Measurements from ENCODE around the gene SARS1.

SARS1 gene

DNA sequence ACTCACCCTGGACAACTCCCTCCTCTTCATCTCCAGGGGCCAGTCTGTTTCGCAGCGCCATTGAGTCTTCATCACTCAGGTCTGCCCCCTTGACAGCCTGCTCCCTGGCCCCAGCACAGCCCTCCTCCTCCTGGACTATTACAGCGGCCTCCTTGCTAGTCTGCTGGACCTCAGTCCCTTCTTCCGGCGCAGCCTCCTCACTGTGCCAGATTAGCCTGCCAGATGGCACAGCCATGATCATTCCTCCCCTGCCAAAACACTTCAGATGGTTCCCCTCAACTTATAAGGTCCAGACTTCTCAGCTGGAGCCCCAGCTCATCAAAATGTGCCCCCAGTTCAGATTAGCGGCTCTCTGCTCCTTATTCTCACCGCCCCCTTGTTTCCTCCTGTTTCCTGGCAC lies 28.7 kb downstream of the SARS1 start:
- in situ Hi-C loops (cut with MboI; ENCODE audit: low sequenced_read_pairs, unreplicated experiment), result no loop called here
- DNase-seq (ENCODE audit: low spot score), result no peak
- TF ChIP-seq, protein P1, sequence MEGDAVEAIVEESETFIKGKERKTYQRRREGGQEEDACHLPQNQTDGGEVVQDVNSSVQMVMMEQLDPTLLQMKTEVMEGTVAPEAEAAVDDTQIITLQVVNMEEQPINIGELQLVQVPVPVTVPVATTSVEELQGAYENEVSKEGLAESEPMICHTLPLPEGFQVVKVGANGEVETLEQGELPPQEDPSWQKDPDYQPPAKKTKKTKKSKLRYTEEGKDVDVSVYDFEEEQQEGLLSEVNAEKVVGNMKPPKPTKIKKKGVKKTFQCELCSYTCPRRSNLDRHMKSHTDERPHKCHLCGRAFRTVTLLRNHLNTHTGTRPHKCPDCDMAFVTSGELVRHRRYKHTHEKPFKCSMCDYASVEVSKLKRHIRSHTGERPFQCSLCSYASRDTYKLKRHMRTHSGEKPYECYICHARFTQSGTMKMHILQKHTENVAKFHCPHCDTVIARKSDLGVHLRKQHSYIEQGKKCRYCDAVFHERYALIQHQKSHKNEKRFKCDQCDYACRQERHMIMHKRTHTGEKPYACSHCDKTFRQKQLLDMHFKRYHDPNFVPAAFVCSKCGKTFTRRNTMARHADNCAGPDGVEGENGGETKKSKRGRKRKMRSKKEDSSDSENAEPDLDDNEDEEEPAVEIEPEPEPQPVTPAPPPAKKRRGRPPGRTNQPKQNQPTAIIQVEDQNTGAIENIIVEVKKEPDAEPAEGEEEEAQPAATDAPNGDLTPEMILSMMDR (IDR thresholded peaks at IDR 0.05; ENCODE audit: borderline replicate concordance, control extremely low read depth, extremely low read depth, insufficient read depth, missing control alignments), result no peak

- in situ Hi-C loops (cut with MboI; ENCODE audit: low sequenced_read_pairs, unreplicated experiment), result no loop called here
- DNase-seq (ENCODE audit: low spot score), result no peak
- TF ChIP-seq, protein P1 (IDR thresholded peaks at IDR 0.05; ENCODE audit: borderline replicate concordance, control extremely low read depth, extremely low read depth, insufficient read depth, missing control alignments), result no peak
Observed at GRCh38 chr1:109243221-109243620, 29.5 kb downstream of the SARS1 start.

- TF ChIP-seq, protein P1 (IDR thresholded peaks at IDR 0.05; ENCODE audit: borderline replicate concordance, control extremely low read depth, extremely low read depth, insufficient read depth, missing control alignments), result no peak
- DNase-seq (ENCODE audit: low spot score), result no peak
- in situ Hi-C loops (cut with MboI; ENCODE audit: low sequenced_read_pairs, unreplicated experiment), result no loop called here
Observed at GRCh38 chr1:109243860-109244552, 30.3 kb downstream of the SARS1 start.

DNA sequence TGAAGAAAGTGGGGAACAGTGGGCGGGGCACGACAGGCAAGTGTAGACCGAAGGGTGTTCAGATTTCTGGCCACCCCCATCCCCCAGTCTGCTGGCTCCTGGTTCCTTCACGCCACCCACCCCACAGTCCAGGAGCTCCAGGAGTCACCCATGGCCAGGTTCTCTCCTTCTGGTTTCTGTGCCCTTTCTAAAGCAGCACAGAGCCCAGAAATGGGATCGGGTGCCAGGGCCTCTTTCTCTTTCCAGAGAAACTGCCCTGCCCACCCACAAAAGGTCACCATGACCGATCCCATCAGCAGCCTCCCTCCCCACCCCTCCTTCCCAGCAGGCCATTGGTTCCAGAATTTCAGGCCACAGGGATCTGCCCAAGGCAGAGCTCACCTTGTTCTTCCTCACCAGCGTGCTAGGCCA lies 32.4 kb downstream of the SARS1 start:
- no peak for DNase-seq (ENCODE audit: low spot score)
- in situ Hi-C loops (cut with MboI; ENCODE audit: low sequenced_read_pairs, unreplicated experiment), result no loop called here
- TF ChIP-seq, protein P1 (IDR thresholded peaks at IDR 0.05; ENCODE audit: borderline replicate concordance, control extremely low read depth, extremely low read depth, insufficient read depth, missing control alignments), result no peak

DNA sequence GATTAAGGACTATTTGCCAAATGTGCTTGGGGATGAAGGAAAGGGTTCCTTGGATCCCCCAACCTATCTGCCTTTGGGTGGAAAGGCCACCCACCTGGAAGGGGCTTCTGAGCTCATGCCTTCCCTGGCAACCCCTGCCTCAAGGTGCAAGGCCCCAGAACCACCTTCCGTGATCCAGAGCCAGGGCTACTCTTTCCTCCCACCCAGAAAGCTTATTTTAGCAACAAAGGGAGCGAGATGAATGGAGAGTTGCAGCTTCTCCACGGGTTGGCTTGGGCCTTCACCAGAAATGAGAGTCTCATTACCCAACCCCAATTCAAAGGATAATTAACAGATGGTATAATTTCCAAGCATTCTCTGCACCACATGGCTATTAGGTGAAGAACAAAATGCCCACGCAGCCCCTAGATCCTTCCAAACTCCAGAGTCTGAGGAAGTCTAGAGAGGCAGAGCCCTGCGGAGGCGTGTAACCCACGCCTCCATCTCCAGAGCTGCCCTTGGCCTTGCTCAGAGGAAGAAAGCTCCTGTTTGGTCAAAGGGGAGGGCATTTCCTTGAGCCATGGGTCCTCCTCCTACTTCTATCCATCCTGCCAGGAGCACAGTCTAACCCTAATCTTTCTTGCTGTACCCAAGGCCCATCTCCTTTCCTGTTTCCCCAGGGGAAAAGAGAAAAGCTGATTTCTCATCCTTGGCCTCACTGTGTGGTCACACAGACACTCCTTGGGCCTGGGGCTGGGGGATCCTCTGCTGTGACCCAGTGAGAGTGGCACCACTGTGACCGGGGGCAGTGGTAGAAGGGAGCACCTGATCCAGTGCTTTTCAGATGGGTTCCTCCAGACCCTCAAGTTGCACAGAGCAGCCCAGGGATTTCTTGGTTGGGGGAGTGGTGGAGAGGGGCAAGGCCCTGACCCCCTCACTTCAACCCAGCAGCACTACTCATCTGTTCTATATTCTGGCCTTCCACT lies 34.0 kb downstream of the SARS1 start:
- TF ChIP-seq, protein P1 (IDR thresholded peaks at IDR 0.05; ENCODE audit: borderline replicate concordance, control extremely low read depth, extremely low read depth, insufficient read depth, missing control alignments), result no peak
- no peak for DNase-seq (ENCODE audit: low spot score)
- in situ Hi-C loops (cut with MboI; ENCODE audit: low sequenced_read_pairs, unreplicated experiment), result no loop called here

DNA sequence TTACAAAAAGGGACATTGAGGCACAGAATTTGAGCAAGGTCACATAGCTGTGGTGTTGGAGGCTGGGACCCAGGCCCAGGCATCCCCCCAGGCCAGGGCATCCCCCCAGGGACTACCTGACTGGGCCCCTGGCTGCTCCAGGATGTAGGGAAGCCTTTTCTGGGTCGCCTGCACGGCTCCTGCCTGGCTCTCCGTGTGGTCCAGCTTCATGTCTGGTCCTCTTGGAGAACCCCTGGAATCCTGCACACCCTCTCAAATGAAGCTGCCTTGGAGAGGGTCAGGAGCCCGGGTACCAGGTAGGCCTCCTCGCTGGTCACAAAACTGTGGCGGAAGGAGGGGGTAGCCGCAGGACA lies 34.7 kb downstream of the SARS1 start:
- no peak for DNase-seq (ENCODE audit: low spot score)
- TF ChIP-seq, protein P1 (IDR thresholded peaks at IDR 0.05; ENCODE audit: borderline replicate concordance, control extremely low read depth, extremely low read depth, insufficient read depth, missing control alignments), result no peak
- in situ Hi-C loops (cut with MboI; ENCODE audit: low sequenced_read_pairs, unreplicated experiment), result no loop called here

Data from GM13976 (cell line).